NT2/D1 (cell line): ENCODE measurements around the gene SLC6A13.

ENCODE experiments used
- SUZ12 ChIP-seq: IDR thresholded peaks from 2 replicates; pipeline ENCODE4 v1.6.1; 2011; ENCODE audit not compliant: insufficient read length, insufficient read depth; ENCODE audit errors: extremely low read depth
- YY1 ChIP-seq: IDR thresholded peaks from 2 replicates; pipeline ENCODE4 v1.6.1; 2011; ENCODE audit not compliant: insufficient read length, insufficient read depth
- ZNF274 ChIP-seq: IDR thresholded peaks from 2 replicates; pipeline ENCODE4 v1.6.1; 2011; ENCODE audit warnings: mild to moderate bottlenecking, low read depth, low read length

- TF ChIP-seq ZNF274 = no peak
- no peak for TF ChIP-seq YY1
- no peak for TF ChIP-seq SUZ12
These were observed 49.7 kb downstream of the SLC6A13 start for GRCh38 chr12:212715-213526.
